ENCODE data around the gene FBLN5. TPM values are rescaled to one million over a fixed set of nuclear protein-coding genes. Genes with fewer than 3 reads are reported as not detected.
A peak's percentile ranks its signal among the peaks of the same experiment; 100 is the strongest.
"Not testable (repeated sequence)": the region's sequence is repeated elsewhere in the genome, so short reads cannot be mapped to it uniquely, and the experiment has no call there.

The FBLN5 gene
- total and polyA plus RNA-seq, 7 donors: 3.0 to 253 (median 91.8) TPM

DNA sequence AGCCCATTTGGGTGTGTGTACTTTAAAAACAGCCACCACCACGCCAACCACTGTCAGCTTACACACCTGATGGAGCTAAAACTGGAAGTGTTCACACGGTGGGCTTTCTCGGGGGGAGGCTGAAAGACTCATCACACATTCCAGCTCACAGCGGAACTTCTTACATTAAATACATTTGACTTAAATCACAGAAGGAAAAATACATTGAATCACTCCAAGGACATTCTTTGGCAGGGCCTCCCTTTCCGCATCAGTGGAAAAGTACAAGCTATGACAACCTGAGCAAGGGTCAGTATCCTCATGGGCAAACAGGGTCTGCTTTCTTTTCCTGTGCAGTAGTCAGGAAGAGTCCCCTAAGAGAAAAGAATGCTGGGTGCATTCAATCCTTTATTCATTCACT is 49.1 kb downstream of the FBLN5 start:
- H3K4me3 ChIP-seq: no peak overlapping the region
- H3K27me3 ChIP-seq: no peaks in the 10 kb centered on the region
- TF ChIP-seq CTCF (IDR thresholded peaks at IDR 0.05) (no peak), POLR2AphosphoS5 (IDR thresholded peaks at IDR 0.05) (peak in 3 of 4 donors; percentile 6 to 22 (median 13)), POLR2A (IDR thresholded peaks at IDR 0.05) (no peak), EP300 (IDR thresholded peaks at IDR 0.05) (peak in 1 of 4 donors; percentile 45)
- no peaks in the 10 kb centered on the region for H3K36me3 ChIP-seq
- intact Hi-C loops (cut with DNase I): no loop called here
- peaks cover 0 to 84% (median 70%) of the 10 kb centered on the region in 4 donors for H3K4me1 ChIP-seq
- peak overlapping the region; percentile 61 to 83 (median 76) for H3K27ac ChIP-seq
- 94 to 95% methylated on average over 5 of the region's 5 CpGs for WGBS, 2 donors
- DNase-seq: no peak
- H3K9me3 ChIP-seq: no peaks in the 10 kb centered on the region

GRCh38 chr14:91897716-91898115 is 49.8 kb downstream of the FBLN5 start:
- intact Hi-C loops (cut with DNase I); H3K9me3 ChIP-seq; DNase-seq; H3K4me3 ChIP-seq; H3K27me3 ChIP-seq; H3K36me3 ChIP-seq: not testable (repeated sequence)
- Histone ChIP-seq H3K4me1 (peaks cover 0 to 84% (median 64%) of the 10 kb centered on the region in 4 donors), H3K27ac (peak overlapping the region; percentile 61 to 83 (median 76))
- 94% methylated on average over 5 of the region's 5 CpGs for WGBS, 2 donors

DNA sequence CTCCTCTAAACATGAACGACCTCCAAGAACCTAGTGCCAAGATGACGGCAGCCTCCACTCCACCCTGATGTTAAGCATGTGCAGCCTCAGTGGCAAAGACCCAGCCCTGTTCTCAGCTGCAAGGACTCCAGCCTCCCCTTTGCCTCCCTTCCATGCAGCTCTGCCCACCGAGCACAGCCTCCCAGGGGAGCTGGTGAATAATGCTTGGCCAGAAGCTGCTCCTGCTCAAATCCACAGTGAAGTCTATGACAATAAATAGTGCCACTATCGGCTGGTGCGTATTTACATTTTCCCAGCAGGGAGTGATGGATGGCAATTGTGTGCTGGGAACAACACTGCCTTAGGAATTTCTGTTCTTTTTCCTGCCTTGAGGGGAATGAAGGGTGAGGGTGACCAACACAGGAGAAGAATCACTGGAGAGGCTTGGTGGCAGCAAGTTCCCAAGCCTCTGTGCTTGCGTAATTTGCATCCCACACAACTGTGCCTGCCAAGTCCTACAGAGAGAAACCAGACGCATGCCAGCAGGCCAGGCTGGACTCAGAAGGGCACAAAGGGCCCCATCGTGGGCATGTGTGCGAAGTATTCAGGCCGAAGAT is 50.3 kb downstream of the FBLN5 start:
- WGBS, 2 donors: 74 to 75% methylated on average over 10 of the region's 10 CpGs
- no peak for TF ChIP-seq CTCF (IDR thresholded peaks at IDR 0.05)
- TF ChIP-seq POLR2A (IDR thresholded peaks at IDR 0.05): no peak
- TF ChIP-seq EP300 (IDR thresholded peaks at IDR 0.05): peak in 2 of 4 donors; percentile 47 to 73
- TF ChIP-seq POLR2AphosphoS5 (IDR thresholded peaks at IDR 0.05): peak; percentile 72 to 88 (median 82)
- H3K4me3 ChIP-seq: no peak overlapping the region
- intact Hi-C loops (cut with DNase I): no loop called here
- DNase-seq: peak; percentile 91
- no peaks in the 10 kb centered on the region for H3K9me3 ChIP-seq
- H3K4me1 ChIP-seq: peaks cover 0 to 84% (median 63%) of the 10 kb centered on the region in 4 donors
- H3K36me3 ChIP-seq: no peaks in the 10 kb centered on the region
- H3K27ac ChIP-seq: peak overlapping the region; percentile 61 to 83 (median 76)
- H3K27me3 ChIP-seq: no peaks in the 10 kb centered on the region

- no peak for DNase-seq
- Histone ChIP-seq H3K27ac (peak overlapping the region; percentile 61 to 83 (median 76)), H3K4me1 (peaks cover 0 to 81% (median 60%) of the 10 kb centered on the region in 4 donors), H3K9me3 (no peaks in the 10 kb centered on the region), H3K27me3 (no peaks in the 10 kb centered on the region), H3K4me3 (no peak overlapping the region), H3K36me3 (no peaks in the 10 kb centered on the region)
- 96 to 97% methylated on average over 4 of the region's 4 CpGs for WGBS, 2 donors
- intact Hi-C loops (cut with DNase I): no loop called here
- no peak for TF ChIP-seq EP300 (IDR thresholded peaks at IDR 0.05)
- TF ChIP-seq POLR2A (IDR thresholded peaks at IDR 0.05): no peak
- no peak for TF ChIP-seq POLR2AphosphoS5 (IDR thresholded peaks at IDR 0.05)
- TF ChIP-seq CTCF (IDR thresholded peaks at IDR 0.05): no peak
Measured at GRCh38 chr14:91896419-91896818, 51.1 kb downstream of the FBLN5 start.

DNA sequence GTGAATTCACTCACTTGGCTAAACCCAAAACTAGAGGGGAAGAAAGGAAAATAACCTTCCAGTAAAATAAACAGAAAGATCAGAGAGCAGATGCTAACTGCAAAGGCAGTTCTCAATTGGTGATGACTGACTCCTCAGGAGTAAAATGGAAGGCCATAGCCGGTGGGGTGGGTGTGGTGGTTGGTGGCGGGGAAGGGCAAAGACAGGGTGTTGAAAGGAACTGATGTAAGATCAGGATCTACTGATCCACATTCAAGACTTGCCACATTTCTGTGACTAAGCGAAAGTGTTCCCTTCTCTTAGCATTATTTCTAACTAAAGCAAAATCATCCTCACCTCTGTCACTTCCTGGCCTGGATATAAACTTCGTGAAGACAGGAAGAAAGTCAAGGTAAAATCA is 53.8 kb downstream of the FBLN5 start:
- peaks cover 0 to 14% (median 0%) of the 10 kb centered on the region in 4 donors for H3K36me3 ChIP-seq
- 82 to 87% methylated on average over 4 of the region's 4 CpGs for WGBS, 2 donors
- intact Hi-C loops (cut with DNase I): no loop called here
- H3K4me3 ChIP-seq: no peak overlapping the region
- DNase-seq: peak; percentile 46
- TF ChIP-seq CTCF (IDR thresholded peaks at IDR 0.05): no peak
- TF ChIP-seq POLR2AphosphoS5 (IDR thresholded peaks at IDR 0.05): no peak
- no peak for TF ChIP-seq EP300 (IDR thresholded peaks at IDR 0.05)
- TF ChIP-seq POLR2A (IDR thresholded peaks at IDR 0.05): no peak
- H3K9me3 ChIP-seq: no peaks in the 10 kb centered on the region
- peak overlapping the region in 2 of 4 donors; percentile 22 to 76 for H3K27ac ChIP-seq
- no peaks in the 10 kb centered on the region for H3K27me3 ChIP-seq
- H3K4me1 ChIP-seq: peaks cover 0 to 75% (median 55%) of the 10 kb centered on the region in 4 donors

Data from sigmoid colon (tissue), 7 donors.